Gastroesophageal sphincter (tissue), 4 donors: ENCODE measurements around the gene ROR1. TPM values are rescaled to one million over a fixed set of nuclear protein-coding genes. Genes with fewer than 3 reads are reported as not detected.

Experiments used
- ATAC-seq: fragments of 150-250 bp; one replicate; pipeline ENCODE4 v1.9.1; 2016; ENCODE audit warnings: mild to moderate bottlenecking, moderate library complexity
- H3K27ac ChIP-seq, 4 donors: fragments of 200-600 bp; sonication (generic) in 3 of 4; 1 replicate in 3 of 4; 2 replicates in 1 of 4; pipeline ENCODE4 v1.5.1; 2016 to 2019
- H3K27me3 ChIP-seq: fragments of 200-600 bp; sonication (generic); one replicate; pipeline ENCODE4 v1.5.1; 2019
- H3K36me3 ChIP-seq, 2 donors: fragments of 200-600 bp; sonication (generic); one replicate each; pipeline ENCODE4 v1.5.1; 2019; ENCODE audit warnings: control low read depth in 1 of 2
- H3K4me1 ChIP-seq, 3 donors: fragments of 200-600 bp; sonication (generic); 1 replicate in 2 of 3; 2 replicates in 1 of 3; pipeline ENCODE4 v1.5.1; 2016 to 2019; ENCODE audit warnings: control low read depth in 2 of 3
- H3K4me3 ChIP-seq, 2 donors: fragments of 200-600 bp; sonication (generic); one replicate each; pipeline ENCODE4 v1.5.1; 2019; ENCODE audit warnings: mild to moderate bottlenecking in 1 of 2, moderate library complexity in 1 of 2
- H3K9me3 ChIP-seq, 3 donors: fragments of 200-600 bp; sonication (generic); one replicate each; pipeline ENCODE4 v1.5.1; 2017 to 2019; ENCODE audit warnings: control low read depth in 2 of 3
- EP300 ChIP-seq: sonication (generic); formaldehyde crosslinking; IDR thresholded peaks from one replicate; pipeline ENCODE4 v1.6.1; 2017; ENCODE audit warnings: antibody characterized with exemption, mild to moderate bottlenecking
- POLR2A ChIP-seq, 2 donors: fragments of 450-650 bp; IDR thresholded peaks; one replicate each; pipeline ENCODE4 v1.6.1; 2017; ENCODE audit warnings: antibody characterized with exemption in 2 of 2, mild to moderate bottlenecking in 2 of 2, moderate library complexity in 1 of 2
- POLR2AphosphoS5 ChIP-seq: sonication (generic); formaldehyde crosslinking; IDR thresholded peaks from one replicate; pipeline ENCODE4 v1.6.1; 2017; ENCODE audit warnings: antibody characterized with exemption
- WGBS, 2 donors: methylation state at CpG; one replicate each; pipeline ENCODE4 v1.1.5; 2018; ENCODE audit warnings: low coverage in 1 of 2; 5-methylcytosine and 5-hydroxymethylcytosine counted together
- total RNA-seq, 4 donors: library from RNA; depleted of rRNA; stranded (reverse); fragments of >200 nt; gene quantifications; one replicate each; pipeline ENCODE4 v1.1.0, GENCODE V29; 2016
- TF ChIP-seq, protein P1 (sequence below), 4 experiments: fragments of 200-600 bp in 2 of 4; fragments of 450-650 bp in 2 of 4; sonication (generic) in 1 of 4; IDR thresholded peaks; one replicate each; pipeline ENCODE4 v1.5.1; 2017 to 2019; ENCODE audit warnings: antibody characterized with exemption in 4 of 4, mild to moderate bottlenecking in 2 of 4, moderate library complexity in 2 of 4

ROR1 gene
- total RNA-seq, 4 donors from 2014 or later: 5.0 to 38.0 (median 8.3) TPM

DNA sequence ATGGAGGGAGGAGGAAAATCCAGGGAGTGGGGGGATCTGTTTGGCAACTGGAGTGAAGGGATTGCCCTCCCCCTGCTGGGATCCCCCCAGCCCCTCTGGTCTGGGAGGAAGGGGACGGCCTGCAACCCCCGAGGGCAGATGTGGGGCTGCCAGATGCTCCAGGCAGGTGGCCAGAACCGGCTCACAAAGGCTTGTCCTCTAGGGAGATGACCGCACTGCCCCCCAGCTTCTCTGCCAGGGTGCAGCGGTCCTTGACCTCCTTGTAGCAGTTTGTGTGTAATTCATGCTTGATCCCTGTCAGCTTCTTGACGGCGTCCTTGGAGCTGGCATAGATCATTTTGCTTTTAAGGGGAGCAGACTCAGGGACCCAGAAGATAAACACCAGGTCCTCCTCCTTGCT lies 69.2 kb downstream of the ROR1 start:
- H3K36me3 ChIP-seq: no peaks in the 10 kb centered on the region
- no peaks in the 10 kb centered on the region for H3K27me3 ChIP-seq
- no peaks in the 10 kb centered on the region for H3K9me3 ChIP-seq
- peaks cover 0 to 5% (median 0%) of the 10 kb centered on the region in 3 donors for H3K4me1 ChIP-seq
- 80% methylated on average over 3 of the region's 7 CpGs; no CpG with 5 or more reads in 1 of the 2 donors for WGBS, 2 donors
- no peak overlapping the region for H3K27ac ChIP-seq
- H3K4me3 ChIP-seq: no peak overlapping the region
- TF ChIP-seq POLR2AphosphoS5 (no peak), POLR2A (IDR thresholded peaks at IDR 0.05) (no peak), EP300 (no peak)
- TF ChIP-seq, protein P1, sequence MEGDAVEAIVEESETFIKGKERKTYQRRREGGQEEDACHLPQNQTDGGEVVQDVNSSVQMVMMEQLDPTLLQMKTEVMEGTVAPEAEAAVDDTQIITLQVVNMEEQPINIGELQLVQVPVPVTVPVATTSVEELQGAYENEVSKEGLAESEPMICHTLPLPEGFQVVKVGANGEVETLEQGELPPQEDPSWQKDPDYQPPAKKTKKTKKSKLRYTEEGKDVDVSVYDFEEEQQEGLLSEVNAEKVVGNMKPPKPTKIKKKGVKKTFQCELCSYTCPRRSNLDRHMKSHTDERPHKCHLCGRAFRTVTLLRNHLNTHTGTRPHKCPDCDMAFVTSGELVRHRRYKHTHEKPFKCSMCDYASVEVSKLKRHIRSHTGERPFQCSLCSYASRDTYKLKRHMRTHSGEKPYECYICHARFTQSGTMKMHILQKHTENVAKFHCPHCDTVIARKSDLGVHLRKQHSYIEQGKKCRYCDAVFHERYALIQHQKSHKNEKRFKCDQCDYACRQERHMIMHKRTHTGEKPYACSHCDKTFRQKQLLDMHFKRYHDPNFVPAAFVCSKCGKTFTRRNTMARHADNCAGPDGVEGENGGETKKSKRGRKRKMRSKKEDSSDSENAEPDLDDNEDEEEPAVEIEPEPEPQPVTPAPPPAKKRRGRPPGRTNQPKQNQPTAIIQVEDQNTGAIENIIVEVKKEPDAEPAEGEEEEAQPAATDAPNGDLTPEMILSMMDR (IDR thresholded peaks at IDR 0.05): no peak
- no peak for ATAC-seq

GRCh38 chr1:63843884-63844283 lies 70.1 kb downstream of the ROR1 start:
- Histone ChIP-seq H3K27ac (no peak overlapping the region), H3K4me3 (no peak overlapping the region), H3K4me1 (peaks cover 0 to 5% (median 0%) of the 10 kb centered on the region in 3 donors), H3K36me3 (no peaks in the 10 kb centered on the region), H3K27me3 (no peaks in the 10 kb centered on the region), H3K9me3 (no peaks in the 10 kb centered on the region)
- no peak for ATAC-seq
- 73% methylated on average over 2 of the region's 2 CpGs for WGBS, 2 donors
- TF ChIP-seq EP300 (no peak), POLR2A (IDR thresholded peaks at IDR 0.05) (no peak), POLR2AphosphoS5 (no peak)
- TF ChIP-seq, protein P1 (IDR thresholded peaks at IDR 0.05): no peak

DNA sequence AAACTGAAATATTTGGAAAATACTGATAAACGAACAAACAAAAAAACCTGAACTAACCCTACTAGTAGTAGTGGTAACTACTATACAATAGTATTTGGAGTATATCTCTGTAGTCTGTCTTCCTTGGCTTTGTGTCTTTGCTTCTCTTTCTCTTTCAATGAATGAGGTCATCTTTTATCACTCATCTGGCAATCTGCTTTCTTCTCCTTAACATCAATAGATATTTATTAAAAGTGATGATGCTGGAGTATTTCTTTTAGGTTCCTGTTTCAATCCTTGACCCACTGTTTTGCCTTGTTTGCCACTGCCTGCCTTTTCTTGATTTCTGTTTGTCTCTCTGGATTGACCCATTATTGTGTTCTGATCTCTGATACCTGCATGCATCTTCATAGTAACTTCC lies 71.5 kb downstream of the ROR1 start:
- peaks cover 0 to 5% (median 0%) of the 10 kb centered on the region in 3 donors for H3K4me1 ChIP-seq
- WGBS, 2 donors: 73 to 83% methylated on average over 1 of the region's 1 CpG
- TF ChIP-seq EP300 (no peak), POLR2A (IDR thresholded peaks at IDR 0.05) (no peak), POLR2AphosphoS5 (no peak)
- TF ChIP-seq, protein P1 (IDR thresholded peaks at IDR 0.05): no peak
- H3K27ac ChIP-seq: no peak overlapping the region
- no peaks in the 10 kb centered on the region for H3K27me3 ChIP-seq
- no peaks in the 10 kb centered on the region for H3K36me3 ChIP-seq
- H3K4me3 ChIP-seq: no peak overlapping the region
- ATAC-seq: no peak
- H3K9me3 ChIP-seq: no peaks in the 10 kb centered on the region

DNA sequence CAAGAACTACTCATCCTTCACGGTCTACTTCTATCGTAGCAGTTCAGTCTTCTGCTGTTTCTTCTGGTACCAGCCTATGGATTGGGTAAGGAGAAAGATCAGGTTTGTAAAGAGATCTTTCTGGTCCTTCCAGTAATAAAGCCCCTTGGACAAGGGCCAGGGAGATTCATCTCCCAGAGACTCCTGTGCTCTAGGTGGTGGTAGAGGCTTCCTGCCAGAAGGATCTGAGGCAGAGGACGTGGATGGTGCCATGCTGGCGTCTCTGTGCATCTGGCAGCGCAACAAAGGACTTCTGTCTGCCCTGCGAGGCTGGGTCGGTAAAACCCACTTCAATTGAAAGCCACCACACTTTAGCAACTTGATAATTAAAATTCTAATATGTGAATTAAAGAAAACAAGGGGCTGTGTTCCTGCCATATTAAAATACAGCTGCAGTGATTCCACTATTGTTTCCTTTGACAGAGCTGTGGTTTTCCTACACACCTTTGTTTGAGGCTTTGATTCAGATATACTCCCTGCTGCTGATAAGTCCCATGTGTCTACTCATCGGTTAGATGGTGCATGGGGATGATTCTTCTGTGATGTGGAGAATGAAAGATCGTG lies 73.6 kb downstream of the ROR1 start:
- Histone ChIP-seq H3K4me3 (no peak overlapping the region), H3K9me3 (no peaks in the 10 kb centered on the region), H3K4me1 (peaks cover 0 to 5% (median 0%) of the 10 kb centered on the region in 3 donors), H3K27me3 (no peaks in the 10 kb centered on the region), H3K36me3 (no peaks in the 10 kb centered on the region), H3K27ac (no peak overlapping the region)
- no peak for ATAC-seq
- TF ChIP-seq POLR2A (IDR thresholded peaks at IDR 0.05) (no peak), EP300 (no peak), POLR2AphosphoS5 (no peak)
- TF ChIP-seq, protein P1 (IDR thresholded peaks at IDR 0.05): no peak
- 80 to 94% methylated on average over 1 to 3 of the region's 9 CpGs for WGBS, 2 donors

DNA sequence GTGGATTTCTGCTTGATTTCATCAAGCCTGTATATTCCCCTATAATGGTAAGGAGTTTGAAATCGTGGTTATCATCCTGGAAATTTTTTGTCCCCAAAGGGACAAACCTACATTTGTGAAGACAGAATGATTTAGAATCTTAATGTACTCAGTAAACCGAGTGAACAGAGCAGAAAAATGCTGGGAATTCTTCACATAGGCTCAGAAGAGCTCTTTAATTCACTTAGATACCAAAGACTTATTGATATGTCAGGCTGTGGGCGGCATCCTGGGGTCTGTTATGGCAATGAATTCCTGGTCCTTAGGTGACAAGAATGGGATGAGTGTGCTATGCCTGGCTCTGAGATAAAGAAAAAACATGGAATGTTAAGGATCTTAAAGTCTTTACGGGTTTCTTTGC lies 74.9 kb downstream of the ROR1 start:
- Histone ChIP-seq H3K27me3 (no peaks in the 10 kb centered on the region), H3K4me1 (no peaks in the 10 kb centered on the region), H3K9me3 (no peaks in the 10 kb centered on the region), H3K4me3 (no peak overlapping the region), H3K27ac (no peak overlapping the region), H3K36me3 (no peaks in the 10 kb centered on the region)
- no peak for TF ChIP-seq POLR2A (IDR thresholded peaks at IDR 0.05)
- TF ChIP-seq, protein P1 (IDR thresholded peaks at IDR 0.05): no peak
- no peak for TF ChIP-seq POLR2AphosphoS5
- no peak for ATAC-seq
- 72 to 80% methylated on average over 4 of the region's 4 CpGs for WGBS, 2 donors
